Sigmoid colon (tissue), 4 donors: Measurements from ENCODE around the gene INTS6.

Source experiments
- EP300 ChIP-seq, 4 donors: sonication (generic); formaldehyde crosslinking; IDR thresholded peaks; one replicate each; pipeline ENCODE4 v1.6.1; 2017; ENCODE audit warnings: antibody characterized with exemption in 4 of 4
- POLR2A ChIP-seq, 2 donors: fragments of 450-650 bp; IDR thresholded peaks; one replicate each; pipeline ENCODE4 v1.6.1; 2016; ENCODE audit warnings: antibody characterized with exemption in 2 of 2, mild to moderate bottlenecking in 2 of 2, moderate library complexity in 2 of 2
- POLR2AphosphoS5 ChIP-seq, 4 donors: sonication (generic); formaldehyde crosslinking; IDR thresholded peaks; one replicate each; pipeline ENCODE4 v1.6.1; 2017; ENCODE audit warnings: antibody characterized with exemption in 4 of 4
- TF ChIP-seq, protein P1 (sequence below), 4 experiments: fragments of 450-650 bp in 3 of 4; fragments of 200-600 bp in 1 of 4; IDR thresholded peaks; one replicate each; pipeline ENCODE4 v1.5.1; 2016 to 2019; ENCODE audit warnings: antibody characterized with exemption in 4 of 4, mild to moderate bottlenecking in 3 of 4, moderate library complexity in 2 of 4

DNA sequence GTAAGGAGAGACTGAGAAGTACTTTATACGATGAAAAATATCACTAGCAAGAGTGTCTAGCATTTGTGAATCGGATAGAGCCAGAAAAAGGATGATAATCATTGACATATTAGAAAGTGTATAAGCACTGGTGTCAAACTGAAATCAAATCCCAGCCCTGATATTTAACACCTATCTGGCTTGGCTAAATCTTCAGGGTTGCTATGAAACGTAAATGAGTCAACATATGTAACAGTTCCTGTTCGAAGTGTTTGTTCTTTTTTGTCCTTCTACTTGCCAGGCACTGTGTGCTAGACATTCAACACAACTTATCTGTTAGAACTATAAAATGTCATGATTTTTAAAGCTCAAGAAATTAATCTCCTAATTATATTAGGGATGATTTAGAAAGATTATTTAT is 72.6 kb downstream of the INTS6 start:
- TF ChIP-seq, protein P1, sequence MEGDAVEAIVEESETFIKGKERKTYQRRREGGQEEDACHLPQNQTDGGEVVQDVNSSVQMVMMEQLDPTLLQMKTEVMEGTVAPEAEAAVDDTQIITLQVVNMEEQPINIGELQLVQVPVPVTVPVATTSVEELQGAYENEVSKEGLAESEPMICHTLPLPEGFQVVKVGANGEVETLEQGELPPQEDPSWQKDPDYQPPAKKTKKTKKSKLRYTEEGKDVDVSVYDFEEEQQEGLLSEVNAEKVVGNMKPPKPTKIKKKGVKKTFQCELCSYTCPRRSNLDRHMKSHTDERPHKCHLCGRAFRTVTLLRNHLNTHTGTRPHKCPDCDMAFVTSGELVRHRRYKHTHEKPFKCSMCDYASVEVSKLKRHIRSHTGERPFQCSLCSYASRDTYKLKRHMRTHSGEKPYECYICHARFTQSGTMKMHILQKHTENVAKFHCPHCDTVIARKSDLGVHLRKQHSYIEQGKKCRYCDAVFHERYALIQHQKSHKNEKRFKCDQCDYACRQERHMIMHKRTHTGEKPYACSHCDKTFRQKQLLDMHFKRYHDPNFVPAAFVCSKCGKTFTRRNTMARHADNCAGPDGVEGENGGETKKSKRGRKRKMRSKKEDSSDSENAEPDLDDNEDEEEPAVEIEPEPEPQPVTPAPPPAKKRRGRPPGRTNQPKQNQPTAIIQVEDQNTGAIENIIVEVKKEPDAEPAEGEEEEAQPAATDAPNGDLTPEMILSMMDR (IDR thresholded peaks at IDR 0.05), result no peak
- TF ChIP-seq POLR2AphosphoS5 (IDR thresholded peaks at IDR 0.05) (no peak), POLR2A (IDR thresholded peaks at IDR 0.05) (no peak), EP300 (IDR thresholded peaks at IDR 0.05) (no peak)
